ENCODE results near the gene CTAG1A.

CTAG1A gene

GRCh38 chrX:154597221-154597620 lies 12.3 kb downstream of the CTAG1A start:
- Histone ChIP-seq H3K36me3 (ENCODE audit: insufficient read depth, low read length) (no peaks in the 10 kb centered on the region), H3K9me3 (ENCODE audit: low read depth, low read length) (no peaks in the 10 kb centered on the region), H3K4me3 (no peak overlapping the region), H3K27ac (peak overlapping the region; percentile 92), H3K9ac (ENCODE audit: insufficient read length) (no peak overlapping the region)
- no peak for DNase-seq (ENCODE audit: low read depth, low spot score)
- TF ChIP-seq POLR2AphosphoS5 (IDR thresholded peaks at IDR 0.05; ENCODE audit: borderline replicate concordance, low read depth, low read length) (no peak), EZH2 (IDR thresholded peaks at IDR 0.05) (no peak), FOXP2 (optimal IDR thresholded peaks at IDR 0.05; ENCODE audit: control extremely low read depth, extremely low read length, insufficient read depth) (no peak)

- TF ChIP-seq FOXP2 (optimal IDR thresholded peaks at IDR 0.05; ENCODE audit: control extremely low read depth, extremely low read length, insufficient read depth) (no peak), POLR2AphosphoS5 (IDR thresholded peaks at IDR 0.05; ENCODE audit: borderline replicate concordance, low read depth, low read length) (no peak), EZH2 (IDR thresholded peaks at IDR 0.05) (no peak)
- H3K9me3 ChIP-seq (ENCODE audit: low read depth, low read length) = no peaks in the 10 kb centered on the region
- H3K36me3 ChIP-seq (ENCODE audit: insufficient read depth, low read length) = no peaks in the 10 kb centered on the region
- DNase-seq (ENCODE audit: low read depth, low spot score) = no peak
- no peak overlapping the region for H3K4me3 ChIP-seq
- H3K27ac ChIP-seq = no peak overlapping the region
- H3K9ac ChIP-seq (ENCODE audit: insufficient read length) = no peak overlapping the region
Observed at GRCh38 chrX:154598656-154599055, 13.7 kb downstream of the CTAG1A start.

GRCh38 chrX:154599531-154599930 lies 14.6 kb downstream of the CTAG1A start:
- Histone ChIP-seq H3K4me3 (no peak overlapping the region), H3K9ac (ENCODE audit: insufficient read length) (no peak overlapping the region), H3K36me3 (ENCODE audit: insufficient read depth, low read length) (no peaks in the 10 kb centered on the region), H3K9me3 (ENCODE audit: low read depth, low read length) (no peaks in the 10 kb centered on the region), H3K27ac (no peak overlapping the region)
- DNase-seq (ENCODE audit: low read depth, low spot score) = no peak
- TF ChIP-seq POLR2AphosphoS5 (IDR thresholded peaks at IDR 0.05; ENCODE audit: borderline replicate concordance, low read depth, low read length) (no peak), EZH2 (IDR thresholded peaks at IDR 0.05) (no peak), FOXP2 (optimal IDR thresholded peaks at IDR 0.05; ENCODE audit: control extremely low read depth, extremely low read length, insufficient read depth) (no peak)

DNA sequence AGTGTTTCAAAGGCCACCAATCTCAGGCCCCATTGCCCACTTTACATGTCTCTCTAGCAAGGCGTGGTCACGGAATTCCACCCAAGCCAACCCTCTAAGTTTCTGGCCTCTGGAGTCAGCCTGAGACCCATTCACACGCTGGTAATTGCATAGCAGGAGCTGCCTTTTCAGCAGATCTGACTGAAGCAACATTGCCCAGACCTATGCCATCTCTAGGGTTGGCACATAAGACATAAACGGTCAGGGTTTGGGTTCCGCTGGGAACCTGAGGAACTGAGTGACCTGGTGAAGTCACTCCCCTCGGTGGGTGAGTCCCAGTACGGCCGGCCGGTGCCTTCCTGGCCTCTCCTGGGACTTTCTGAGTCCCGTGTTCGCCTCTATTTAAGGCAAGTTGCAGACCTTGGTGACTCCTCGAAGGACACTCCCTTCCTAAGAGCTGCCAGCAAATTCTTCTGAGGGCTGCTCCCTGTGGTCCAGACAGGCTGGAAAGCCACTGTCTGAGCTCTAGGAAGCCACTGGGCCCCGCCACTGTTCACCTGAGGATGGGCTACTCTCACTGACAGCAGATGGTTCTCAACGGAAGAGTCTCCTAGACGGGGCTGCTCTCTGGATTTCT lies 15.9 kb downstream of the CTAG1A start:
- no peaks in the 10 kb centered on the region for H3K9me3 ChIP-seq (ENCODE audit: low read depth, low read length)
- H3K27ac ChIP-seq = no peak overlapping the region
- TF ChIP-seq EZH2 (IDR thresholded peaks at IDR 0.05) (no peak), POLR2AphosphoS5 (IDR thresholded peaks at IDR 0.05; ENCODE audit: borderline replicate concordance, low read depth, low read length) (no peak), FOXP2 (optimal IDR thresholded peaks at IDR 0.05; ENCODE audit: control extremely low read depth, extremely low read length, insufficient read depth) (no peak)
- no peak overlapping the region for H3K9ac ChIP-seq (ENCODE audit: insufficient read length)
- no peak for DNase-seq (ENCODE audit: low read depth, low spot score)
- H3K4me3 ChIP-seq = no peak overlapping the region
- no peaks in the 10 kb centered on the region for H3K36me3 ChIP-seq (ENCODE audit: insufficient read depth, low read length)

DNA sequence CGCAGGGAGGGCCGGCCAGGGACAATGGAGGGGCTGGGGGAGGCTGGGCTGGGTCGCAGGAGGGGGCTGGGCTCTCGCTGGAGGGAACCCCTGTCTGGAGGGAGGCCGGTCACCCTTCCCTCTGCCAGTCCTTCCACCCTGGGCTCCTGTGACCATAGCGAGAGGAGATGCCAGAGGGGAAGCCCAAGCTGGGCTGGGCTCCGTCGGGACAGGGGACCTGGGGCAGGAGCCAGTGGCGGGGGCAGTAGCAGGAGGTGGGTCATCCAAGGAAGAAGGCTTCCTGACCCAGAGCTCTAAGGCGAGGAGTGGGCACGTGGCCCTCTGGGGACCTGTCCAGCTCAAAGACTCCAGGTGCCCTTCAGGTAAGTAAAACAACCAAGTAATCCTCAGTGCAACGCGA lies 17.3 kb downstream of the CTAG1A start:
- H3K9ac ChIP-seq (ENCODE audit: insufficient read length) = no peak overlapping the region
- H3K9me3 ChIP-seq (ENCODE audit: low read depth, low read length) = no peaks in the 10 kb centered on the region
- no peak overlapping the region for H3K27ac ChIP-seq
- DNase-seq (ENCODE audit: low read depth, low spot score) = no peak
- TF ChIP-seq EZH2 (IDR thresholded peaks at IDR 0.05) (no peak), POLR2AphosphoS5 (IDR thresholded peaks at IDR 0.05; ENCODE audit: borderline replicate concordance, low read depth, low read length) (no peak), FOXP2 (optimal IDR thresholded peaks at IDR 0.05; ENCODE audit: control extremely low read depth, extremely low read length, insufficient read depth) (no peak)
- no peak overlapping the region for H3K4me3 ChIP-seq
- no peaks in the 10 kb centered on the region for H3K36me3 ChIP-seq (ENCODE audit: insufficient read depth, low read length)

- no peak overlapping the region for H3K9ac ChIP-seq (ENCODE audit: insufficient read length)
- no peak for TF ChIP-seq POLR2AphosphoS5 (IDR thresholded peaks at IDR 0.05; ENCODE audit: borderline replicate concordance, low read depth, low read length)
- TF ChIP-seq EZH2 (IDR thresholded peaks at IDR 0.05) = no peak
- H3K9me3 ChIP-seq (ENCODE audit: low read depth, low read length) = no peaks in the 10 kb centered on the region
- DNase-seq (ENCODE audit: low read depth, low spot score) = no peak
- H3K4me3 ChIP-seq = no peak overlapping the region
- H3K27ac ChIP-seq = no peak overlapping the region
- H3K36me3 ChIP-seq (ENCODE audit: insufficient read depth, low read length) = no peaks in the 10 kb centered on the region
Observed at GRCh38 chrX:154602766-154603437, 18.0 kb downstream of the CTAG1A start.

GRCh38 chrX:154603438-154604430 lies 18.8 kb downstream of the CTAG1A start:
- no peaks in the 10 kb centered on the region for H3K36me3 ChIP-seq (ENCODE audit: insufficient read depth, low read length)
- no peaks in the 10 kb centered on the region for H3K9me3 ChIP-seq (ENCODE audit: low read depth, low read length)
- no peak overlapping the region for H3K4me3 ChIP-seq
- no peak for TF ChIP-seq POLR2AphosphoS5 (IDR thresholded peaks at IDR 0.05; ENCODE audit: borderline replicate concordance, low read depth, low read length)
- TF ChIP-seq EZH2 (IDR thresholded peaks at IDR 0.05) = no peak
- no peak for TF ChIP-seq FOXP2 (optimal IDR thresholded peaks at IDR 0.05; ENCODE audit: control extremely low read depth, extremely low read length, insufficient read depth)
- H3K9ac ChIP-seq (ENCODE audit: insufficient read length) = no peak overlapping the region
- DNase-seq (ENCODE audit: low read depth, low spot score) = no peak
- H3K27ac ChIP-seq = no peak overlapping the region

DNA sequence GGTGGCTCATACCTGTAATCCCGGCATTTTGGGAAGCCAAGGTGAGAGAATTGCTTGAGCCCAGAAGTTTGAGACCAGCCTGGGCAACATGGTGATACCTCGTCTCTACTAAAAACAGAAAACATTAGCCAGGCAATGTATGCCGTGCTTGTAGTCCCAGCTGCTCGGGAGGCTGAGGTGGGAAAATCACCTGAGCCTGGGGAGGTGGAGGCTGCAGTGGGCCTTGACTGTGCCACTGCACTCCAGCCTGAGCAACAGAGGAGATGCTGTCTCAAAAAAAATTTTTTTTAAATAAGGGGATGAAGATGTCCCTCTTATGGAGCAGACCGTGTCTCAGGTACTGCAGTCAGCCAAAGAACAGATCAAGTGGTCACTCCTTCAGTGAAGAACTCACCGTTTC lies 20.6 kb downstream of the CTAG1A start:
- DNase-seq (ENCODE audit: low read depth, low spot score) = no peak
- Histone ChIP-seq H3K36me3 (ENCODE audit: insufficient read depth, low read length) (no peaks in the 10 kb centered on the region), H3K27ac (no peak overlapping the region), H3K4me3 (no peak overlapping the region), H3K9ac (ENCODE audit: insufficient read length) (no peak overlapping the region), H3K9me3 (ENCODE audit: low read depth, low read length) (no peaks in the 10 kb centered on the region)
- TF ChIP-seq FOXP2 (optimal IDR thresholded peaks at IDR 0.05; ENCODE audit: control extremely low read depth, extremely low read length, insufficient read depth) (no peak), POLR2AphosphoS5 (IDR thresholded peaks at IDR 0.05; ENCODE audit: borderline replicate concordance, low read depth, low read length) (no peak), EZH2 (IDR thresholded peaks at IDR 0.05) (no peak)

All from SK-N-MC (cell line).